UCSD-AML1 (cell line): ENCODE measurements around the gene SNX19.
"Not testable (repeated sequence)": the region's sequence is repeated elsewhere in the genome, so short reads cannot be mapped to it uniquely, and the experiment has no call there.

ENCODE experiments used
- DNase-seq: peaks from one replicate; lab custom pipeline; 2025; ENCODE audit not compliant: unreplicated experiment; lab: John Stamatoyannopoulos, UW

SNX19 gene

DNA sequence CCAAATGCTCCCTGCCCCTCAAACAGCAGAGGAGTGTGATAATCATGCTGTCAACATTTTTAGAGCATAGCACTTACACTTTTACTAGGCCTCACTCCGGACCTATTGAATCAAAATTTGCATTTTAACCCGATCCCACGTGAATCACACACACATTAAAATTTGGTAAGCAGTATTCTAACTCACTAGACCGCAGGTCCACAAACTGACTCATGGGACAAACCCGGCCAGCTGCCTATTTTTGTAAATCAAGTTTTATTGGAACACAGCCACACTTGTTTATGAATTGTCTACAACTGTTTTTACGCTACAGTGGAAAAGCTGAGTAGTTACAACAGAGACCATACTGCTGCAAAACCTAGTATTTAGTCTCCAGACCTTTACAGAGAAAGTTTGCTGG lies 43.3 kb downstream of the SNX19 start:
- DNase-seq: no peak

DNA sequence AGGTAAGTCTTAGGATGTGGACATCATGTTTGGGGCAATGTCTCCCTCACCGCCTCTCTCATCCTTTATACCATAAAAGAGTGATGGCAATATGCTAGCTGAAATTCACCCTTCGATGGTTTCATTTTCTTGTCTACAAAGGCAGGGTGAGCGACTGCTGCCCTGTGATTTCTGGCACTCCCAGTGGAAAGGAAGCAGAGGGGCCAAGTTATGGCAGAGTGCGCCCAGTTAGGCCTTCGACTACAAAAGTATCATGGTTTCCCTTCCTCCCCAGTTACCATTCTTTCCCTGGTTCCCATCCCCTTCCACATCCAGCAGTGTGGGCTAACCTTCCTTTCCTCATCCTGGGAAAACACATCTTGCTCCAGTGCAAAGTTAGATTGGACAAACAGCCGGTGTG lies 43.8 kb downstream of the SNX19 start:
- no peak for DNase-seq

DNA sequence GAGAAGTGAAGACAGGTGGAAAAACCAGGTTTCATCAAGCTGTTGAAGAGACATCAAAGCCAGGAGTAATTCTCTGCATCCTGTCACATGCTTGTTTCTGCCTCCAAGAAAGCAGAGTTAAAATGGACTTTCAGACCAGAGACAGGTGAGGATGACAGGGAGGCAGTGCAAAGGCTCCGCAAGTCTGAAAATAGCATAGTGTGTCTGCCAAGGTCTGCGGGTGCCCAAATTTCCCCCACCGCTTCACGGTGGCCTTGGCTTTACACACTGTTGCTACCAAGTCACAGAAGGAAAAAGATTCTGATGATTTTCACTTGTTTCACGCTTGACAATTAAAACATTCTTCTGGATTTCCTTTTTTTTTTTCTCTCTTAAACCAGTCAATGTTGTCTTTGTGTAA lies 44.2 kb downstream of the SNX19 start:
- no peak for DNase-seq

DNA sequence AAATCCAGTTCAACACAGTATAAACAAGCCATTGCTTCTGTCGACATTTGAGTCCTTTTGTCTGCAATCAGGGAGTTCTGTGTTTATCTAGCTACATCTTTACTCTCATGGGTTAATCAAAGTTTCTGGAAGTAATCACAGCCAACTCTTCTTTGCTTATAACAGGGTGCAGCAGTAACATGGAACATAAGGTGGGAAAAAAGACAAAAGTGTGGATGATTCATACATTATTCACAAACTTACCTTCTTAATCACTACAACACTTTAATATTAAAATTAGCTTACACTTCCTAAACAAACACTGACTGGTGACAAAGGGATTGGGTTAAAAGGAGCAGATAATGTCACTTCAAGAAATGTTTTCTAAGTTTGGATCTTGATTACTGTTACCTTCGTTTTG lies 44.7 kb downstream of the SNX19 start:
- DNase-seq: no peak

DNA sequence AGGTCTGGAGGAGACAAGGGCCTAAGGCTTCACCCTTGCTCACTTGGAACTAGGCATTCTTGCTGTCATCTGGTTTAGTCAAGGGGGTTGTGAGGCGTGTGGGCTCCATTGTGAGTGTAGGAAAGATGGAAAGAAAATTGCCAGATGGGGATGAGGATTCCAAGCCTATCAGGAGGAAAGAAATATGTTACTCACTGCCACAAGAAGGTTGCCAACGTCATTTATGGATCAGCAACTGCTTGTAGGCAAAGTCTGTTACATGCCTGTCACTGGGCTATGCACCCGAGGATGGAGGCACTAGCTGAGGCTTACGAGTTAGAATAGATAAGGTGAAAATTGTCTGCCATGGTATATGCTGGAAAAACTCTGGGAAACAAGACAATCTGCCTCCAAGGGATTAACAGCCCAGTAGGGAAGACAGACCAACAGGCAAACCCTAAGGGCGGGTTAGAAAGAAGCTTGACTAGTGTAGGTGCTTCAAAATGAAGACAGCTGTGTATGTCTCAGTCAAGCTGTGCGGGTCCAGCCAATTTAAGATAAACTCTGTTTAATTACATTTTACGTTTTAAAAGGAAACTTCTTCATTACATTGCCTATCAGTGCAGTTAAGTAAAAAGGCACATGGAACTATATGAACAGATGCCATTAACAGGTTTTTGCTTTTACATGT lies 47.4 kb downstream of the SNX19 start:
- no peak for DNase-seq

DNA sequence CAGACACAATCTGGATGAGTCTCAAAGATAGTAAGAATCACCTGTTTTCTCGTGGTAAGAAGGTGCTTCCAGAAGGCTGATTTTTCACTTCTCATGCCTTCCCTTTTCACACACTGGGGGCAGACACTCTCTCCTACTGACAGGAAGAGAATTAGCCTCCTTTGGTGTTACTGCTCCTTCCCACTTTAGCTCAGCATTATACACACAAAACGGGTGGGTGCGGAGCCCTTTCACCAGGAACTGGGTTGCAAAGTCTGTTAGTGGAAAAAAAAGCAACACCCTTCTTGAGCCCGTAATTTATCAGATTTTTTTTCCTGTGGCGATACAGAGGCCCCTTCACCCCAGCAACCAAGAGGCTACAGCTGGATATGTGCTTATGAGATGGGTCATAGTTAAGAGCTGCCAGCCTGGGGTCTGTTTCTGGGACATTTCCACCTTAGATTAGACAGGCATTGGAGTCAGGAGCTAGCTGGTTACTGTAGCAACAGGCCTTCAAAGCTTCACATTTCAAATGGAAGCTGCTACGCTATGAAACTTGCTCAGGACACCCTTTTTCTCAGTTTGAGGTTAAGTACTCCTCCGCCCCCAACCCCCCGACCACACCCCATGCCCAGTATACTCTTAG lies 48.1 kb downstream of the SNX19 start:
- DNase-seq: no peak

DNA sequence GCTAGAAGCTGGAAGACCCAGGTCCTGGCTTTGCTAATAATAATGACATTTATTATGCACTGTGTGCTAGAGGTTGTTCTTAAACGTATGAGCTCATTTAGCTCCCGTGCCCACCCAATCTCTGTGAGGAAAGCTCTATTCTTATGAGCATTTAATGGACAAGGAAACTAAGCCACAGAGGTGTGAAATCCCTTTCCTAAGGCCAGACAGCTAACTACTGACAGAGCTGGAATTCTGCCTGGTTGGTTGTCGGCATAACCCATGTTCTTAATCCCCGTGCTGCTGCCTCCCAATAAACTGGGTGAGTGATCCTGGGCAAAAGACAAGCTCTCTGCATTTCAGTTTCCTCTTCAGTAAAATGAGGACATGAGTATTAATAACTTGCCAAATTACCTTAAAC lies 49.4 kb downstream of the SNX19 start:
- DNase-seq: no peak

DNA sequence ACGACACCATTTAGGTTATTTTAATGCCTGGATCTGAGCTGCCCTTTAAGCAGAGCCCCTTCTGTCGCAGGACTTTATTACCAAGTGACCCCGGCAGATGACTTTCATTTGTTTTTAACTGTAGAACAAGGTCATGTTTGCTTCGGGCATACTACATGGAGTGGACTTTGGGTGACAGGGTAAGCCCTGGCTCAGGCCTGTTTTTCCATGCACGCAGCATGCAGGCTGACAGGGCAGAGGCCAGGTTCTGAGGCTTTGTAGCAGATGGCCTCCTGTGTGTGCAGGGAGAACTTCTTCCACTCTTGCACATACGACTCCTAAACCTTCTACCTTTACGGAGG lies 50.5 kb downstream of the SNX19 start:
- DNase-seq: no peak

DNA sequence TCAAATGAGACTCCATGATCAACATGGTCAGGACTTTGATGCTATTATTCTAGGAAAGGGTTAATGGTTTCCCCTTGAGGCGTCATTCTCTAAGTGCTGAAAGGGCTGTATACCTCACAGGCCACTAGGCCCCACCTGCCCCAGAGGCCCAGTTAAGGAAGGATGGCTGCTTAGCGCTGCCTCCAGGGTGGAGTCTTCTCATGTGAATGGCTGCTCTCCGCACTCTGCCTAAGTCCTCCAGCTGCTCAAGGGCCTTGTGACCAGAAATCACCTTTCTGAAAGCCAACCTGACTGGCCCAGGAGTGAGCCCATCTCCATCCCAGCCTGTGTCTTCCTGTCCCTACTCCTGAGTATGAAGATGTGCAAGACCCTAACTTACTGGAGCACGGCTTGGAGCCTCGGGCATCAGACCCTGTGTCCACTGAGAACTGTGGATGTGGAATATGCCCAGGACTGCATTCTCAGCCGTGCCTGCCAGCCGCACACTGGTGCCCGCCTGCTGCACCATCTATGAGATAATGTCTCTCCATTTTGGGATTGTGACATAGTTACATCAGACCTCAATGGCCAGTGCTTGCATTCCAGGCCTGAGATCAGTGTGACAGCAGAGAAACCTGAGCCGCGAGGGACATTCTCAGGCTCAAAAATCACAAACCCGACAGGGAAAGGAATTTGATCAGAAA lies 51.0 kb downstream of the SNX19 start:
- no peak for DNase-seq

DNA sequence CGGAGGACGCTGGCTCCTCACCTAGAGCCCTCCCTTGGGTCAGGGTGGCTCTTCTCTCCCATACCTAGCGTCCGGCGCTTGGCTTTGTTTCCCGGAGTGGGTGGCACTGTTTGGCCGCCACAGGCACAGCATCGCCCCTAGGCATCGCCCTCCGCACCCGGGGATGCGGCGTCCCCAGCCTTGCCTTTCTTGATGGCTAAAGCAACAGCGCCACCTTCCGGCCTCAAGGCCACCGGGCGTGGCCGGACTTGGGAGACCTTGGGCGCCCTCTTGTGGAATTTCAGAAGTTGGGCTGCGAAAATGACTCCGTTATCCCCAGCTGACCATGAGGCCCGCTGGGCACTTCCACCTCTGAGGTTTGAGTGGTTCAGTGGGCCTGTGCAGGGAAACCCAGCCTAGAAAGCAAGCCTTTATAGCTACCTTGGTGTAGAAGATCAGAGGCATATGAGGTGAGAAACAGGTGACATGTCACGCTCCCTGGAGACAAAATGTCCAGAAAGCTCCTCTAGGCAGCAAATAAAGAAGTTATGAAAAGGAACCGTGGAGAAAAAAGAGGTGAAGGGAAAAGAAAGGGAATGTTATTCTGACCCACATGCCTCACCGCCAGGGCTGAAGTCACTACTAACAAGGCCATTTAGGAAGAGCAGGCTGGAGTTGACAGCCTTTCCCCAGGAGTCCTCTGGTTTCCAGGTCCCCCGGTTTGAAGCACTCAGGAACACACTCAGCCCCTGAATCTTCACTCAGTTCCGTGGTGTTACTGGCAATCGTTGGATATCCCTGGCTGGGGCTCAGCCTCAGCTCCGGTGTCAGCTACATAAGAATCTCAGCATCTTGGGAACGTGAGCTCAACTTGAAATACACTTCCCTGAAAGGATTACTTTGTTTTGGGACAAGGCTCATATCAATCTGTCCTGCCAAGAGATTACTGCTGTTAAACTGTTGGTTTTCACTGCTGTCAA lies 54.1 kb downstream of the SNX19 start:
- peak; percentile 83 for DNase-seq

DNA sequence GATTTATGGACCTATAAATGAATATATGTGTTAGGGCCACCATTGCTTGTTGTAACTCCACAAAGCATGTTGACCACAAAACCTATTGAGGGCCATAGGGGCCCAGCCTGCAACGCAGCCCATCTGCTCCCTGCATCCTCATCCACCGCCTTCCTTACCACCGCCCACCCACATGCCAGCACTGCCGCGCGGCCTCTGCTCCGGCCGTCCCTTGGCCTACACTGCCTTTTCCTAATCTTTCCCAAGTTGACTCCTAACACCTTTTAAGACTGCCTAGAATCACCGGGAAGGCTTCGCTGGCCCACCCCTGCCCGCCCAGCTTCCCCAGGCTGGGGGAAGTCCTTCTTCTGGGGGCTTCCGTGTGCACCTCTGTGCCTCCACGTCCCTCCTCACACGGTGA lies 55.0 kb downstream of the SNX19 start:
- no peak for DNase-seq

DNA sequence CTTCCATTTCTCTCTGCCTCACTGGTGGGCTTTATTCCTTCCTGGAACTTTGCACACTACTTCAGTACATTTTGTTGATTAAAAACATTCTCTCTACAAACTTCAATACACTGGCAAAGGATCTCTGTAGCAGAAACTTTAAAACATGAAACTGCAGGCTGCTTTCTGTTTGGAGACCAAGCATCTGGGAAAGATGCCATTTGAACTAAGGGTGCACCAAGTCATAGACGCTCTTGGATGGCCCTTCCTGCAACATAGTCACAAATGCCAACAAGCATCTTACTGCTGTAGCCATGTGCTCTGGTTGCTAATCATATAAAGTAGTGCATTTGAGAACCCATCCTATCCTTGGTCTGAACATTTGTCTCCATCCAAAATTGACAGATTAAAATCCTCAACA lies 56.4 kb downstream of the SNX19 start:
- DNase-seq: no peak

DNA sequence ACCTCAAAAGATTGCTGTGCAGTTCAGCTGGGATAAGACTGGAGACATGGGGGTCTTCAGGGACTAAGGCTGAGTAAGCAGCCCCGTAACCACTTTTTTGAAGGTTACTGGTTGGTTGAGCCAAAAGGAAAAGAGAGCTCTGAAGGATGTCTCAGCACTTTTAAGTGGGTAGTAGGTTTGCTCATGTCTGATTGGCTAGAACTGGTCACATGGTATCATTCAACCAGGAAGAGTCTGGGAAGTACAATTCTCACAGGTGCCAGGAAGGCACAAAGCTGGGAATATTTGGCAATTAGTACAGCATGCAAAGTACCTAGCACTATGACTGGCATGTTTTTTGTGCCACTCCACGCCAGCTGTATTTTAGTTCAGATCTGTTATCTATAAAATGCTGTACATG lies 58.1 kb downstream of the SNX19 start:
- no peak for DNase-seq

DNA sequence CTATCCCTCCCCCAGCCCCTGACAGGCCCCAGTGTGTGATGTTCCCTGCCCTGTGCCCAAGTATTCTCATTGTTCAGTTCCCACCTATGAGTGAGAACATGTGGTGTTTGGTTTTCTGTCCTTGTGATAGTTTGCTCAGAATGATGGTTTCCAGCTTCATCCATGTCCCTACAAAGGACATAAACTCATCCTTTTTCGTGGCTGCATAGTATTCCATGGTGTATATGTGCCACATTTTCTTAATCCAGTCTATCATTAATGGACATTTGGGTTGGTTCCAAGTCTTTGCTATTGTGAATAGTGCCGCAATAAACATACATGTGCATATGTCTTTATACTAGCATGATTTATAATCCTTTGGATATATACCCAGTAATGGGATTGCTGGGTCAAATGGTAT lies 60.6 kb downstream of the SNX19 start:
- not testable (repeated sequence) for DNase-seq

DNA sequence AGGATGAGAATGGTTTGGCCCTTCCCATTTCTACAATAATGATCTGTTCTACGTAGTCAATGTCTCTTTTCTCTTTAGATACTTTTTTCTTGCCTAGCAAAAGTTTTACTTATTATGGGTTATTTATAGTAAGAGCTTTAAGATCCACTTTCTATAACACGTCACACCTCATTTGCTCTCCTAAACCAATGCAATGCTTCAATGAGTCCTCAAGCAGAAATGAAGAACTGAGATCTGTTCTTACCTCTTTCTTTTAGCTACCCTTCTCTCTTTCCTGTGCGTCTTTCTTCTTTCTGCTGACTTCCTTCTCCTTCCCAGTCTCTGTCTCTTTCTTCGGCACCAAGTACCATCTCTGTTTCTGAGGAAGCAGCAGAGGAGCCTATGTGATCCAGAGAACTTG lies 61.8 kb downstream of the SNX19 start:
- DNase-seq: no peak

DNA sequence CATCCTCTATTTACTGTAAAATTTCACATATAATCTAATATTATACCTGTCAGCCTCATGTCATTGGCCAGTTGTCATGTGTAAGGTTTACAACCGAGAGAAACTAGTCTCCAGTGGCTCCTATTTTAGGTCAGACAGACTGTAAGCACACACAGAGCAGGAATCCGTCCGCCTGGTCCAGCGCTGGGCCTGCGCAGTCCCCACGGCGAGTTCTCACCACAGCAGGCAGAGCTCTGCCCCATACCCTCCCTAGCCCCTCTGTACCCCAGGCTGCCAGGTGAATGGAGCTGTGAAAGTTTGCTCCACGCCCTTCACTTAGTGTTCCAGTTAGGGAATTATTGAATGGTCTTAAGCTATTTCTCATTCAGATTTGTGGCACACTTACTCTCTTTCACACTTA lies 63.7 kb downstream of the SNX19 start:
- DNase-seq: no peak

DNA sequence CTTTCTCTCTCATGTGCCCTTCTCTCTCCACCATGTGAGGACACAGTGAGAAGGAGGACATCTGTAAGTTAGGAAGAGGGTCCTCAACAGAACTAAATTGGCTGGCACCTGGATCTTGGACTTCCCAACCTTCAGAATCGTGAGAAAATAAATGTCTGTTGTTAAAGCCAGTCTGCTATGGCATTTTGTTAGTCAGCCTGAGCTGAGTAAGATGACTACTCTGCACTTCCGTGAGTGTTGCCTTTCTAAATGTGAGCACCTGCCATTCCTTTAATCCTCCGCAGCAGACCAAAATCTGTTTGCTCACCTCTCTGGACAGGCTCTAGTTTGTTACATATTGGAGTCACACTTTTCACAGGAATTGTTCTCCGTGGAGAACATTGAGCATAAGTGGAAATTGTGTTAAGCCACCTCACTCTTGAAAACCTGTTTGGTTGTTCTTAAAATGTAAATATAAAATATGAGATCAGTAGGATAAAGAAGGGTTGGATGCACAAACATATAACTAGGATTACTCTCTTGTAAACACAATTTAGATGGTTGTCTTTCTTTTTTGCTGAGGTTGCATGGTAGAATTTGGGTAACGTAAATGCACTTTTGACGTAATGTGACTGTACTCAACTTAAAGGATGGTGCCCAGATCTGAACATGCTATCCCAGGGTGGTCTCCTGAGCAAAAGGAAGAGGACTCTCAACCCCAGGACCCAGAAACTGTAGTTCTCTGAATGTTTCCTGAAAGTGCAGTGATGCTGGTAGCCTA lies 65.9 kb downstream of the SNX19 start:
- no peak for DNase-seq

DNA sequence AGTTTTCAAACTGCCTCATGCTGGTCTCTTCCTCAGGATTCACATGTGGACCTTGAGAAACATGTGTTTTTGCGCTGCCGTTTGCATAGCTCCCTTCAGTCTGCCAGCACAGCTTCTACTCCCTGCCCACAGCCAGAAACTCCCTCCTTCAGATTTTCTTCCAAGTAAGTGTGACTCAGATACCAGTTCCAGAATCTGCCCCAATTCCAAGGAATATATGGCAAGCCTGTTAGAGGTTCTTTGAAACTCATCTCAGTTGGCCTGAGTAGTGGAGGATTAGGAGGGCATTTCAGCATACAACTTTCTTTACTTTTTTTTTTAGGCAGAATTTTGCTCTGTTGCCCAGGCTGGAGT lies 67.1 kb downstream of the SNX19 start:
- no peak for DNase-seq

DNA sequence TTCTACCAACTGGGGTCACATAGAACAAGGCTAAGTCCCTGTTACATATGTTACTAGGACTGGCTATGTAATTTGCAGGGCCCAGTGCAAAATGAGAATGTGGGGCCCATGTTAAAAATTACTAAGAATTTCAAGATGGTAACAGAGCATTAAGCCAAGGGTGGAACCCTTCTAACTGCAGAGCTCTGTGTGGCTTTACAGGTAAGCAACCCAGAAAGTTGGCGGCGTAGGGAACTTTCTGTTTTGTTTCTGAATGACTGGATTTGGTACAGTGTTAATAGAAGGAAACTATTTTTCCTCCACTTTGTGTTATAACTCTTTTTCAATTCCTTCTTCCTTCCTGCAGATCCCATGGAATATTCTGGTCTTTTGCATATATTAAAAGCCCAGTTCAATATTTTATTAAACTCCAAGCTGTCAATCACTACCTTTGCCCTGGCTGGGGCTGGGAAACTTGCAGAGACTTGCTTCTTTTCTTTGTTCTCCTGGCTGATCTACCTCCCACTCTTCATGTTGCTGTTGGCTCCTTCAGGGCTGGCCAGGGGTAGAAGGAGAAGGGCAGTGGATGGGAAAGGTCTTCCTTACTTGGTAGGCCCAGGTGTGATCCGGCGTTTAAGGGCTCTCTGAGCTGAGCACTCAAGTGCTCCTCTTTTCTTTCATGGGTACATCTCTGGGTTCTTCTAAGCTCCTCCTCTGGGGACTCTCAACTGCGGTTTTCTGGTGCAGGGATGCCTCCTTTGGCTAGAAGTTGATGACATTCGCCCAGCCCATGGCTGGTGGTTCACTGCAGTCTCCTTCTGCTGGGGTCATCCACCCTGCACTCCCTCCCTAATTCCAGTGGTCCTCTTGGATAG lies 67.7 kb downstream of the SNX19 start:
- DNase-seq: no peak

DNA sequence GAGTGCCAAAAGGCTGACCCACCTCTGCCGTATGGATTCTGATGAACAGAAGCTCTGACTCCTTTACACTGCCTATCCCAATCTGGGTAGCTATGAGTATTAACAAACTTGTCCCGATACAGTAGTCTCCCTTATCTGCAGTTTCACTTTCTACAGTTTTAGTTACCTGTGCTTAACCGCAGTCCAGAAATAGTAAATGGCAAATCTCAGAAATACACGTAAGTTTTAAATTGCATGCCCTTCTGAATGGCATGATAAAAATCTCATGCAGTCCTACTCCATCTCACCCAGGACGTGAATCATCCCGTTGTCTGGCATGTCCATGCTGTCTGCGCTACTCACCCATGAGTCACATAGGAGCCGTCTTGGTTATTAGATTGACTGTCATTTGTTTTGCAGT lies 68.8 kb downstream of the SNX19 start:
- no peak for DNase-seq
